PC-3 (cell line): Measurements from ENCODE around the gene ZFYVE19. TPM values are rescaled to one million over a fixed set of nuclear protein-coding genes. Genes with fewer than 3 reads are reported as not detected.
A peak's percentile ranks its signal among the peaks of the same experiment; 100 is the strongest.

Source experiments
- ATAC-seq: fragments of 200-7000 bp; cut with Tn5 transposase; 2 replicates; pipeline ENCODE4 v1.9.1; 2020; ENCODE audit warnings: mild to moderate bottlenecking, moderate library complexity
- BruUV-seq: library from RNA; stranded (reverse); fragments of 400-500 nt; replicated peaks from 2 replicates; lab custom pipeline; 2021; lab: Mats Ljungman, UMichigan
- CTCF ChIA-PET: fragments of 300-600 bp; sonication (Branson Sonifier 250); formaldehyde crosslinking; loops from one replicate; lab custom pipeline; 2022; ENCODE audit warnings: antibody characterized with exemption; lab: Charles Lee
- POLR2A ChIA-PET: fragments of 300-600 bp; sonication (Branson Sonifier 250); formaldehyde crosslinking; loops from one replicate; lab custom pipeline; 2022; ENCODE audit warnings: antibody characterized with exemption; ENCODE audit not compliant: unreplicated experiment; lab: Charles Lee
- DNase-seq: peaks from one replicate; pipeline ENCODE4 v3.0.0-alpha.2; 2015
- H2AFZ ChIP-seq: fragments of 300-600 bp; sonication (generic); 2 replicates; pipeline ENCODE4 v1.6.0; 2016; ENCODE audit warnings: antibody characterized with exemption, low read length
- H3F3A ChIP-seq: fragments of 300-600 bp; sonication (generic); one replicate; pipeline ENCODE4 v1.6.0; 2017; ENCODE audit warnings: antibody characterized with exemption, low read length, control low read depth, mild to moderate bottlenecking; ENCODE audit not compliant: unreplicated experiment
- H3K27ac ChIP-seq: fragments of 300-600 bp; sonication (generic); 2 replicates; pipeline ENCODE4 v1.5.1; 2016; ENCODE audit warnings: mild to moderate bottlenecking, low read length
- H3K27me3 ChIP-seq: fragments of 300-600 bp; sonication (generic); 2 replicates; pipeline ENCODE4 v1.6.1; 2016; ENCODE audit warnings: low read length, mixed read lengths
- H3K36me3 ChIP-seq: fragments of 300-600 bp; sonication (generic); 2 replicates; pipeline ENCODE4 v1.6.1; 2016; ENCODE audit warnings: low read depth, mixed run types, low read length, mixed read lengths
- H3K4me1 ChIP-seq: fragments of 300-600 bp; sonication (generic); 2 replicates; pipeline ENCODE4 v1.5.1; 2016; ENCODE audit warnings: low read length; ENCODE audit not compliant: insufficient read depth
- H3K4me2 ChIP-seq: fragments of 300-600 bp; sonication (generic); 2 replicates; pipeline ENCODE4 v1.6.0; 2016; ENCODE audit warnings: low read length
- H3K4me3 ChIP-seq: fragments of 300-600 bp; sonication (generic); 2 replicates; pipeline ENCODE4 v1.5.1; 2016; ENCODE audit warnings: mild to moderate bottlenecking, low read length, mixed read lengths
- H3K79me2 ChIP-seq: fragments of 300-600 bp; sonication (generic); 2 replicates; pipeline ENCODE4 v1.6.1; 2017; ENCODE audit warnings: low read length, mixed read lengths
- H3K9ac ChIP-seq: fragments of 300-600 bp; sonication (generic); 2 replicates; pipeline ENCODE4 v1.6.0; 2016; ENCODE audit warnings: mild to moderate bottlenecking, low read length
- H3K9me2 ChIP-seq: fragments of 300-600 bp; sonication (generic); replicated peaks from 2 replicates; pipeline ENCODE4 v1.6.1; 2016; ENCODE audit warnings: mixed run types, low read length, mixed read lengths
- H3K9me3 ChIP-seq: fragments of 300-600 bp; sonication (generic); 2 replicates; pipeline ENCODE4 v1.6.1; 2016; ENCODE audit warnings: low read length, mixed read lengths
- H4K20me1 ChIP-seq: fragments of 300-600 bp; sonication (generic); 2 replicates; pipeline ENCODE4 v1.6.1; 2016; ENCODE audit warnings: low read length, mixed read lengths
- CTCF ChIP-seq: fragments of 300-600 bp; sonication (generic); conservative IDR thresholded peaks from 2 replicates; pipeline ENCODE4 v1.5.1; 2017; ENCODE audit warnings: antibody characterized with exemption, low read depth, mild to moderate bottlenecking, low read length
- EZH2 ChIP-seq: fragments of 300-600 bp; sonication (generic); IDR thresholded peaks from one replicate; pipeline ENCODE4 v1.6.1; 2017; ENCODE audit warnings: antibody characterized with exemption, mild to moderate bottlenecking, low read length; ENCODE audit not compliant: unreplicated experiment
- EZH2phosphoT487 ChIP-seq: fragments of 300-600 bp; sonication (generic); IDR thresholded peaks from 2 replicates; pipeline ENCODE4 v1.6.1; 2018; ENCODE audit warnings: mild to moderate bottlenecking, antibody characterized with exemption, low read length, borderline replicate concordance
- intact Hi-C: fragments of 100-400 bp; cut with micrococcal nuclease; formaldehyde crosslinking; loops from 2 replicates; pipeline ENCODE4 v1.9.0; 2023
- total RNA-seq: library from RNA; depleted of rRNA; stranded (reverse); fragments of >200 nt; gene quantifications from 2 replicates; pipeline ENCODE4 v1.2.3, GENCODE V29; 2014

The ZFYVE19 gene
- total RNA-seq, 1 experiment from 2014 or later, result 32.3 TPM

GRCh38 chr15:40766906-40767837 is 39.7 kb upstream of the ZFYVE19 start:
- no peaks in the 10 kb centered on the region for H3K27me3 ChIP-seq
- no peaks in the 10 kb centered on the region for H3K9me2 ChIP-seq
- no peaks in the 10 kb centered on the region for H4K20me1 ChIP-seq
- intact Hi-C loops, result no loop called here
- H3K4me2 ChIP-seq, result no peak overlapping the region
- H3K4me1 ChIP-seq, result peaks cover 57% of the 10 kb centered on the region
- H3F3A ChIP-seq, result no peaks in the 10 kb centered on the region
- H3K79me2 ChIP-seq, result no peaks in the 10 kb centered on the region
- DNase-seq (peak; percentile 54), ATAC-seq (no peak)
- H3K9me3 ChIP-seq, result no peaks in the 10 kb centered on the region
- H3K27ac ChIP-seq, result no peak overlapping the region
- TF ChIP-seq CTCF (no peak), EZH2phosphoT487 (no peak), EZH2 (no peak)
- H3K36me3 ChIP-seq, result no peaks in the 10 kb centered on the region
- H3K4me3 ChIP-seq, result no peak overlapping the region
- H3K9ac ChIP-seq, result no peak overlapping the region
- no peak overlapping the region for H2AFZ ChIP-seq
- CTCF ChIA-PET, result interaction anchor here (0.7 to 1.1 kb wide), 3 partner anchors 9 to 21 kb away, joined by 3 to 4 read pairs (median 3); no protein-coding TSS in a partner anchor
- POLR2A ChIA-PET, result interaction anchor here (0.6 kb wide), 1 partner anchor 29 kb away, joined by 3 read pairs; no protein-coding TSS in a partner anchor
- no TSS peak for BruUV-seq

- Histone ChIP-seq H3K9me3 (no peaks in the 10 kb centered on the region), H2AFZ (no peak overlapping the region), H3F3A (no peaks in the 10 kb centered on the region), H3K9me2 (no peaks in the 10 kb centered on the region), H3K9ac (no peak overlapping the region), H3K27me3 (no peaks in the 10 kb centered on the region), H3K27ac (no peak overlapping the region), H3K36me3 (no peaks in the 10 kb centered on the region), H3K4me2 (no peak overlapping the region), H3K79me2 (no peaks in the 10 kb centered on the region), H4K20me1 (no peaks in the 10 kb centered on the region), H3K4me3 (no peak overlapping the region), H3K4me1 (peaks cover 56% of the 10 kb centered on the region)
- no peak for DNase-seq
- no peak for ATAC-seq
- ChIA-PET POLR2A (no interaction called here), CTCF (interaction anchor here (0.7 kb wide), 1 partner anchor 8 kb away, joined by 4 read pairs; no protein-coding TSS in a partner anchor)
- BruUV-seq, result no TSS peak
- TF ChIP-seq CTCF (no peak), EZH2 (no peak), EZH2phosphoT487 (no peak)
- intact Hi-C loops, result no loop called here
Observed at GRCh38 chr15:40767838-40768500, 38.9 kb upstream of the ZFYVE19 start.
